CD4-positive, alpha-beta T cell (primary cell): ENCODE measurements around the gene PNPLA7. TPM values are rescaled to one million over a fixed set of nuclear protein-coding genes. Genes with fewer than 3 reads are reported as not detected.

ENCODE experiments used
- ATAC-seq: fragments of 200-7000 bp; cut with Tn5 transposase; one replicate; pipeline ENCODE4 v1.10.0; 2022; ENCODE audit warnings: mild to moderate bottlenecking; ENCODE audit not compliant: poor library complexity
- CTCF ChIA-PET: fragments of 350-600 bp; sonication (Branson Sonifier 250); formaldehyde crosslinking; loops from one replicate; lab custom pipeline; 2021; ENCODE audit warnings: antibody characterized with exemption, inconsistent platforms; lab: Charles Lee
- POLR2A ChIA-PET: fragments of 350-600 bp; sonication (Branson Sonifier 250); formaldehyde crosslinking; loops from one replicate; lab custom pipeline; 2021; ENCODE audit warnings: antibody characterized with exemption, inconsistent platforms; lab: Charles Lee
- DNase-seq, 14 experiments: peaks; one replicate each; pipeline ENCODE4 v3.0.0-alpha.2; 2013 to 2020; ENCODE audit warnings: mixed read lengths in 2 of 14
- H3K27ac ChIP-seq, 2 donors: one replicate each; pipeline versions ENCODE4 v1.5.1 to v1.7.0; 2013; ENCODE audit warnings: low read length in 2 of 2, low read depth in 1 of 2, mild to moderate bottlenecking in 1 of 2
- H3K27me3 ChIP-seq, 2 experiments: 1 replicate in 1 of 2; 2 replicates in 1 of 2; pipeline versions ENCODE4 v1.6.1 to v1.7.0; 2013; ENCODE audit warnings: low read length in 2 of 2, control low read depth in 1 of 2, mild to moderate bottlenecking in 1 of 2, moderate library complexity in 1 of 2; ENCODE audit not compliant: insufficient read depth in 2 of 2, control insufficient read depth in 1 of 2
- H3K36me3 ChIP-seq: one replicate; pipeline ENCODE4 v1.6.1; 2013; ENCODE audit warnings: low read length, control low read depth; ENCODE audit not compliant: insufficient read depth
- H3K4me1 ChIP-seq: one replicate; pipeline ENCODE4 v1.6.1; 2013; ENCODE audit warnings: low read length, control low read depth; ENCODE audit not compliant: insufficient read depth
- H3K4me3 ChIP-seq: one replicate; pipeline ENCODE4 v1.5.1; 2013; ENCODE audit warnings: mild to moderate bottlenecking, low read length, moderate library complexity
- H3K9me3 ChIP-seq, 2 experiments: 1 replicate in 1 of 2; 2 replicates in 1 of 2; pipeline versions ENCODE4 v1.6.1 to v1.7.0; 2013; ENCODE audit warnings: low read length in 2 of 2, mild to moderate bottlenecking in 2 of 2, control low read depth in 1 of 2, moderate library complexity in 1 of 2; ENCODE audit not compliant: control insufficient read depth in 1 of 2, insufficient read depth in 1 of 2
- H3K27ac Mint-ChIP-seq: one replicate; pipeline ENCODE4 v1.8.0; 2020; ENCODE audit warnings: mixed read lengths
- H3K27me3 Mint-ChIP-seq: one replicate; pipeline ENCODE4 v1.8.0; 2021; ENCODE audit warnings: mixed read lengths
- H3K36me3 Mint-ChIP-seq: one replicate; pipeline ENCODE4 v1.8.0; 2021; ENCODE audit warnings: low read depth, mixed read lengths
- H3K4me1 Mint-ChIP-seq: one replicate; pipeline ENCODE4 v1.8.0; 2021; ENCODE audit warnings: low read depth, mixed read lengths
- H3K4me3 Mint-ChIP-seq: one replicate; pipeline ENCODE4 v1.8.0; 2020; ENCODE audit warnings: mild to moderate bottlenecking, mixed read lengths
- H3K9me3 Mint-ChIP-seq: one replicate; pipeline ENCODE4 v1.8.0; 2020; ENCODE audit warnings: mixed read lengths
- intact Hi-C, 2 experiments: fragments of 100-400 bp; cut with DNase I in 1 of 2; cut with micrococcal nuclease in 1 of 2; formaldehyde crosslinking; loops; one replicate each; pipeline versions ENCODE4 v1.15.1 to v1.9.0; 2023 to 2025; cut with DNase I, micrococcal nuclease
- total RNA-seq, 174 experiments: library from RNA in 2 of 174; stranded (reverse) in 2 of 174; gene quantifications; one replicate each; pipeline ENCODE4 v1.2.3 and lab custom pipeline; 2021 to 2026
- TF ChIP-seq, protein P1 (sequence below): fragments of 200-600 bp; IDR thresholded peaks from one replicate; pipeline ENCODE4 v1.8.0; 2022; ENCODE audit warnings: antibody characterized with exemption, mild to moderate bottlenecking

PNPLA7 gene
- total RNA-seq, 2 experiments from 2014 or later: 7.8 to 8.4 TPM

DNA sequence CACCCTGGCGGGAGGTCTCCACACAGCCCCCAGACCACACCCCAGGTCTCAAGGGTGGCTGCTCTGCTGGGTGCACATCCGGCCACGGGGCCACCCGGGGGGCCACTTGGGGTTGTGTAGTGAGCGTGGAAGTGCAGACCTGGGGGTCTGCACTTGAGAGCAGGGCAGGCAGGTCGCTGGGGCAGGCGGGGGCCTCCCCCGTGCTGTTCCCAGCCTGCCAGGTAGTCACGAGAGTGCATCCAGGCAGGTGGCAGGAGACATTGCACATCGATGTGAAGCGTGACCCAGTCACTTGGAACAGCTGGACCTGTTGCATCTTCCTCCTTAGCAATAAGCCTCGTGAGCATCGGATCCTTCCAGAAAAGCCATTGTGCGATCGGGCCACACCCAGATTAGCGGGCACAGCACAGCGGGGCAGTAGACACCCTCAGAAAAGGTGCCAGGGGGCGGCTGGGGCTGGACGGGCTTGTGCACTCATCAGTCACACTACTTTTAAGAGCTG lies 104.2 kb downstream of the PNPLA7 start:
- TF ChIP-seq, protein P1, sequence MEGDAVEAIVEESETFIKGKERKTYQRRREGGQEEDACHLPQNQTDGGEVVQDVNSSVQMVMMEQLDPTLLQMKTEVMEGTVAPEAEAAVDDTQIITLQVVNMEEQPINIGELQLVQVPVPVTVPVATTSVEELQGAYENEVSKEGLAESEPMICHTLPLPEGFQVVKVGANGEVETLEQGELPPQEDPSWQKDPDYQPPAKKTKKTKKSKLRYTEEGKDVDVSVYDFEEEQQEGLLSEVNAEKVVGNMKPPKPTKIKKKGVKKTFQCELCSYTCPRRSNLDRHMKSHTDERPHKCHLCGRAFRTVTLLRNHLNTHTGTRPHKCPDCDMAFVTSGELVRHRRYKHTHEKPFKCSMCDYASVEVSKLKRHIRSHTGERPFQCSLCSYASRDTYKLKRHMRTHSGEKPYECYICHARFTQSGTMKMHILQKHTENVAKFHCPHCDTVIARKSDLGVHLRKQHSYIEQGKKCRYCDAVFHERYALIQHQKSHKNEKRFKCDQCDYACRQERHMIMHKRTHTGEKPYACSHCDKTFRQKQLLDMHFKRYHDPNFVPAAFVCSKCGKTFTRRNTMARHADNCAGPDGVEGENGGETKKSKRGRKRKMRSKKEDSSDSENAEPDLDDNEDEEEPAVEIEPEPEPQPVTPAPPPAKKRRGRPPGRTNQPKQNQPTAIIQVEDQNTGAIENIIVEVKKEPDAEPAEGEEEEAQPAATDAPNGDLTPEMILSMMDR: no peak
- no peak overlapping the region for H3K27ac Mint-ChIP-seq

GRCh38 chr9:137445275-137445807 lies 104.9 kb downstream of the PNPLA7 start:
- H3K27me3 Mint-ChIP-seq: peaks cover 17% of the 10 kb centered on the region
- ChIA-PET CTCF (interaction anchor here (0.7 to 2.0 kb wide), 4 partner anchors 14 to 31 kb away, joined by 3 to 12 read pairs (median 4); partner anchors contain the start of genes EXD3, NOXA1 and NSMF), POLR2A (interaction anchor here (1.4 to 1.5 kb wide), 2 partner anchors 14 to 22 kb away, joined by 5 read pairs; partner anchors contain the start of genes EXD3, NOXA1 and NSMF)
- H3K36me3 ChIP-seq: no peaks in the 10 kb centered on the region
- H3K27ac Mint-ChIP-seq: peak overlapping the region; percentile 19
- DNase-seq: peak; percentile 75 to 91 (median 84)
- peaks cover 35% of the 10 kb centered on the region for H3K4me1 ChIP-seq
- no peak overlapping the region for H3K27ac ChIP-seq
- intact Hi-C loops: loop anchor here in 1 of 2 experiments (1.0 to 5.0 kb wide), 2 partner anchors 22 to 148 kb away; partner anchors contain the start of genes EXD3 and NOXA1
- H3K4me3 Mint-ChIP-seq: peak overlapping the region; percentile 49
- no peak overlapping the region for H3K4me3 ChIP-seq
- TF ChIP-seq, protein P1: peak; percentile 79
- peaks cover 31% of the 10 kb centered on the region for H3K4me1 Mint-ChIP-seq
- ATAC-seq: peak; percentile 74
- H3K9me3 Mint-ChIP-seq: no peaks in the 10 kb centered on the region
- H3K36me3 Mint-ChIP-seq: no peaks in the 10 kb centered on the region
- peaks cover 0 to 2% of the 10 kb centered on the region in 2 experiments for H3K27me3 ChIP-seq
- peaks cover 0 to 4% of the 10 kb centered on the region in 2 experiments for H3K9me3 ChIP-seq

More for the DNA sequence above, 104.2 kb downstream of the PNPLA7 start:
- ATAC-seq (no peak), DNase-seq (peak in 2 of 14 experiments; percentile 4 to 25)
- intact Hi-C loops: loop anchor here in 1 of 2 experiments (1.0 to 5.0 kb wide), 2 partner anchors 23 to 149 kb away; partner anchors contain the start of genes EXD3 and NOXA1
- no peaks in the 10 kb centered on the region for H3K9me3 Mint-ChIP-seq
- Histone ChIP-seq H3K4me3 (no peak overlapping the region), H3K36me3 (no peaks in the 10 kb centered on the region), H3K4me1 (peaks cover 42% of the 10 kb centered on the region), H3K9me3 (peaks cover 0 to 4% of the 10 kb centered on the region in 2 experiments), H3K27me3 (peaks cover 0 to 2% of the 10 kb centered on the region in 2 experiments), H3K27ac (no peak overlapping the region)
- POLR2A ChIA-PET: interaction anchor here (1.4 kb wide), 1 partner anchor 13 kb away, joined by 5 read pairs; the partner anchor contains the start of gene NSMF
- H3K27me3 Mint-ChIP-seq: peaks cover 17% of the 10 kb centered on the region
- CTCF ChIA-PET: interaction anchor here (1.2 to 2.0 kb wide), 4 partner anchors 13 to 144 kb away, joined by 3 to 12 read pairs (median 4); partner anchors contain the start of genes EXD3, NOXA1, NRARP and NSMF
- H3K4me3 Mint-ChIP-seq: no peak overlapping the region
- no peaks in the 10 kb centered on the region for H3K36me3 Mint-ChIP-seq
- peaks cover 31% of the 10 kb centered on the region for H3K4me1 Mint-ChIP-seq

- ATAC-seq: no peak
- no peak overlapping the region for H3K27ac Mint-ChIP-seq
- H3K4me1 Mint-ChIP-seq: peaks cover 24% of the 10 kb centered on the region
- H3K9me3 Mint-ChIP-seq: no peaks in the 10 kb centered on the region
- ChIA-PET POLR2A (interaction anchor here (0.9 to 1.5 kb wide), 2 partner anchors 21 to 57 kb away, joined by 3 to 5 read pairs; partner anchors contain the start of genes EXD3 and NOXA1), CTCF (interaction anchor here (0.8 to 2.0 kb wide), 2 partner anchors 15 to 208 kb away, joined by 3 to 4 read pairs; partner anchors contain the start of gene NSMF)
- TF ChIP-seq, protein P1: no peak
- H3K27me3 Mint-ChIP-seq: peaks cover 22% of the 10 kb centered on the region
- H3K27me3 ChIP-seq: peaks cover 0 to 2% of the 10 kb centered on the region in 2 experiments
- no peak overlapping the region for H3K4me3 Mint-ChIP-seq
- DNase-seq: peak in 1 of 14 experiments; percentile 1
- no peaks in the 10 kb centered on the region for H3K9me3 ChIP-seq
- H3K36me3 ChIP-seq: no peaks in the 10 kb centered on the region
- peaks cover 24% of the 10 kb centered on the region for H3K4me1 ChIP-seq
- intact Hi-C loops: no loop called here
- no peak overlapping the region for H3K4me3 ChIP-seq
- H3K36me3 Mint-ChIP-seq: no peaks in the 10 kb centered on the region
- H3K27ac ChIP-seq: no peak overlapping the region
Observed at GRCh38 chr9:137444106-137444790, 106.0 kb downstream of the PNPLA7 start.
